B cell (primary cell): ENCODE results near the gene STAM. TPM values are rescaled to one million over a fixed set of nuclear protein-coding genes. Genes with fewer than 3 reads are reported as not detected.

ENCODE experiments used
- ATAC-seq: fragments of 200-7000 bp; cut with Tn5 transposase; one replicate; pipeline ENCODE4 v1.10.0; 2021; ENCODE audit warnings: low read depth, mild to moderate bottlenecking, moderate number of reproducible peaks, moderate library complexity
- CTCF ChIA-PET: fragments of 350-600 bp; sonication (Branson Sonifier 250); formaldehyde crosslinking; loops from one replicate; lab custom pipeline; 2021; ENCODE audit warnings: antibody characterized with exemption, inconsistent platforms; lab: Charles Lee
- POLR2A ChIA-PET: fragments of 350-600 bp; sonication (Branson Sonifier 250); formaldehyde crosslinking; loops from one replicate; lab custom pipeline; 2021; ENCODE audit warnings: antibody characterized with exemption; lab: Charles Lee
- DNase-seq: peaks from one replicate; pipeline ENCODE4 v3.0.0; 2013
- H2AFZ ChIP-seq: 2 replicates; pipeline ENCODE4 v1.6.1; 2012; ENCODE audit warnings: mild to moderate bottlenecking, low read depth, low read length; ENCODE audit not compliant: insufficient read depth, poor library complexity, severe bottlenecking
- H3K27ac ChIP-seq, 2 donors: 1 replicate in 1 of 2; 2 replicates in 1 of 2; pipeline ENCODE4 v1.5.1; 2012 to 2013; ENCODE audit warnings: low read length in 2 of 2, mild to moderate bottlenecking in 2 of 2, moderate library complexity in 1 of 2
- H3K27me3 ChIP-seq, 4 experiments: fragments of 200-600 bp in 1 of 4; sonication (generic) in 1 of 4; replicated peaks in 1 of 4; 1 replicate in 2 of 4; 2 replicates in 2 of 4; pipeline versions ENCODE4 v1.6.1 to v1.7.0; 2013 to 2016; ENCODE audit warnings: low read length in 3 of 4, mild to moderate bottlenecking in 2 of 4, mixed read lengths in 1 of 4, moderate library complexity in 1 of 4; ENCODE audit not compliant: insufficient read depth in 4 of 4, control insufficient read depth in 3 of 4; ENCODE audit errors: control extremely low read depth in 1 of 4
- H3K36me3 ChIP-seq, 2 experiments: replicated peaks in 1 of 2; 1 replicate in 1 of 2; 2 replicates in 1 of 2; pipeline versions ENCODE4 v1.6.1 to v1.7.1; 2013; ENCODE audit warnings: low read length in 1 of 2; ENCODE audit not compliant: insufficient read depth in 2 of 2, control insufficient read depth in 1 of 2; ENCODE audit errors: control extremely low read depth in 1 of 2, extremely low read depth in 1 of 2
- H3K4me1 ChIP-seq, 2 donors: fragments of 200-600 bp in 1 of 2; sonication (generic) in 1 of 2; 1 replicate in 1 of 2; 2 replicates in 1 of 2; pipeline versions ENCODE4 v1.5.1 to v1.6.1; 2013 to 2017; ENCODE audit warnings: low read length in 2 of 2; ENCODE audit not compliant: control insufficient read depth in 2 of 2, insufficient read depth in 2 of 2
- H3K4me2 ChIP-seq: replicated peaks from 2 replicates; pipeline ENCODE3; 2012; ENCODE audit warnings: mild to moderate bottlenecking, low read depth, low read length; ENCODE audit not compliant: poor library complexity, severe bottlenecking
- H3K4me3 ChIP-seq, 5 experiments: fragments of 200-600 bp in 1 of 5; sonication (generic) in 1 of 5; 1 replicate in 3 of 5; 2 replicates in 2 of 5; pipeline versions ENCODE4 v1.5.1 to v1.7.0; 2011 to 2016; ENCODE audit warnings: low read length in 4 of 5, mild to moderate bottlenecking in 4 of 5, low read depth in 2 of 5, control low read depth in 1 of 5, moderate library complexity in 1 of 5; ENCODE audit not compliant: insufficient read depth in 1 of 5; ENCODE audit errors: control extremely low read depth in 1 of 5, extremely low read depth in 1 of 5
- H3K79me2 ChIP-seq: fragments of 200-600 bp; sonication (generic); one replicate; pipeline ENCODE4 v1.6.0; 2016; ENCODE audit warnings: low read length; ENCODE audit not compliant: control insufficient read depth, insufficient read depth
- H3K9ac ChIP-seq: fragments of 200-600 bp; sonication (generic); 2 replicates; pipeline ENCODE4 v1.6.1; 2017; ENCODE audit warnings: mild to moderate bottlenecking, low read length, moderate library complexity
- H3K9me3 ChIP-seq, 3 donors: one replicate each; pipeline versions ENCODE4 v1.6.1 to v1.7.1; 2013; ENCODE audit warnings: low read length in 2 of 3; ENCODE audit not compliant: control insufficient read depth in 2 of 3, insufficient read depth in 1 of 3; ENCODE audit errors: control extremely low read depth in 1 of 3
- H4K20me1 ChIP-seq: 2 replicates; pipeline ENCODE4 v1.6.0; 2012; ENCODE audit warnings: mild to moderate bottlenecking, low read length; ENCODE audit not compliant: insufficient read depth, control insufficient read depth, poor library complexity, severe bottlenecking
- H3K27ac Mint-ChIP-seq: one replicate; pipeline ENCODE4 v1.8.0; 2021; ENCODE audit warnings: mixed read lengths
- H3K27me3 Mint-ChIP-seq: one replicate; pipeline ENCODE4 v1.8.0; 2021; ENCODE audit warnings: mixed read lengths
- H3K4me1 Mint-ChIP-seq: one replicate; pipeline ENCODE4 v1.8.0; 2021; ENCODE audit warnings: mixed read lengths
- H3K4me3 Mint-ChIP-seq: one replicate; pipeline ENCODE4 v1.8.0; 2021; ENCODE audit warnings: mixed read lengths
- H3K9me3 Mint-ChIP-seq: one replicate; pipeline ENCODE4 v1.8.0; 2022; ENCODE audit warnings: mixed read lengths; ENCODE audit not compliant: insufficient read depth
- CTCF ChIP-seq: fragments of 200-600 bp; IDR thresholded peaks from one replicate; pipeline ENCODE4 v1.8.0; 2022; ENCODE audit warnings: antibody characterized with exemption, mild to moderate bottlenecking
- EZH2 ChIP-seq: IDR thresholded peaks from 2 replicates; pipeline ENCODE4 v1.6.1; 2012; ENCODE audit warnings: borderline replicate concordance, low read depth, mild to moderate bottlenecking, moderate library complexity, low read length; ENCODE audit not compliant: insufficient read depth, poor library complexity, severe bottlenecking
- WGBS: methylation state at CpG from one replicate; pipeline ENCODE4 v1.1.5; 2013; ENCODE audit warnings: missing lambda C conversion rate; ENCODE audit not compliant: insufficient coverage; 5-methylcytosine and 5-hydroxymethylcytosine counted together
- intact Hi-C: fragments of 100-400 bp; cut with micrococcal nuclease; formaldehyde crosslinking; loops from one replicate; pipeline ENCODE4 v1.10.0; 2022
- polyA plus RNA-seq: library from polyadenylated mRNA; depleted of rRNA; stranded (reverse); fragments of >200 nt; gene quantifications from 2 replicates; pipeline ENCODE4 v1.2.3, GENCODE V29; 2012
- total RNA-seq, 2 donors: library from RNA; stranded (reverse); fragments of 120-200 nt in 1 of 2; gene quantifications; 1 replicate in 1 of 2; 2 replicates in 1 of 2; pipeline versions ENCODE4 v1.2.3 to v1.2.4, GENCODE V29; 2013 to 2022

STAM gene
- total and polyA plus RNA-seq, 2 donors (not counting 1 experiment from before 2014, with no cell fraction given), result 9.1 to 35.1 TPM

DNA sequence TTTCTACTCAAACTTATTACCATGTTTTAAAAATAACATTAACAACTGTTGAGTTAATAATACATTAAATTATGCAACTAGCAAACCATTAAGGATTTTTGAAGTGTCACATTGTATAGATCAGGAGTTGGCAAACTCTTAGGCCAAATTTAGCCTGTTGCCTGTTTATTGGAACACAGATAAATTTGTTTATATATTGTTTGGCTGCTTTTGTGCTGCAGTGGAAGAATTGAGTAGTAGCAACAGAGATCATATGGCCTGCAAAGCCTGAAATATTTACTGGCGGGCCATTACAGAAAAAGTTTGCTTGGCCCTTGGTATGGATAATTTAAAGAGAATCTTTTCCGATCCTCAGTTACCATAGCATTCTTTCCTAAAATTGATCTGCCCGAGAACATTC is 57.4 kb downstream of the STAM start:
- ATAC-seq (no peak), DNase-seq (no peak)
- CTCF ChIA-PET, result no interaction called here
- intact Hi-C loops, result no loop called here
- WGBS, result no CpG with 5 or more reads among the region's 3 CpGs
- TF ChIP-seq CTCF (no peak), EZH2 (no peak)
- Mint-ChIP-seq H3K4me3 (no peak overlapping the region), H3K27me3 (no peaks in the 10 kb centered on the region), H3K9me3 (no peaks in the 10 kb centered on the region), H3K4me1 (peaks cover 3% of the 10 kb centered on the region), H3K27ac (no peak overlapping the region)
- Histone ChIP-seq H3K9me3 (no peaks in the 10 kb centered on the region), H3K4me3 (no peak overlapping the region), H3K79me2 (no peaks in the 10 kb centered on the region), H2AFZ (no peak overlapping the region), H3K36me3 (peaks cover 13 to 16% of the 10 kb centered on the region in 2 experiments), H3K27me3 (no peaks in the 10 kb centered on the region), H3K9ac (no peak overlapping the region), H3K4me2 (no peak overlapping the region), H4K20me1 (no peaks in the 10 kb centered on the region), H3K4me1 (no peaks in the 10 kb centered on the region), H3K27ac (no peak overlapping the region)
- POLR2A ChIA-PET, result no interaction called here

GRCh38 chr10:17703706-17704105 is 59.8 kb downstream of the STAM start:
- no peaks in the 10 kb centered on the region for H3K27me3 ChIP-seq
- Mint-ChIP-seq H3K4me3 (no peak overlapping the region), H3K27me3 (no peaks in the 10 kb centered on the region), H3K9me3 (no peaks in the 10 kb centered on the region), H3K27ac (no peak overlapping the region), H3K4me1 (no peaks in the 10 kb centered on the region)
- H3K79me2 ChIP-seq, result no peaks in the 10 kb centered on the region
- 93% methylated on average over 3 of the region's 3 CpGs for WGBS
- TF ChIP-seq CTCF (no peak), EZH2 (no peak)
- H3K9ac ChIP-seq, result no peak overlapping the region
- POLR2A ChIA-PET, result no interaction called here
- H3K4me2 ChIP-seq, result no peak overlapping the region
- CTCF ChIA-PET, result no interaction called here
- no peaks in the 10 kb centered on the region for H3K4me1 ChIP-seq
- ATAC-seq (no peak), DNase-seq (no peak)
- peaks cover 9 to 21% of the 10 kb centered on the region in 2 experiments for H3K36me3 ChIP-seq
- H3K27ac ChIP-seq, result no peak overlapping the region
- intact Hi-C loops, result no loop called here
- H4K20me1 ChIP-seq, result no peaks in the 10 kb centered on the region
- H3K9me3 ChIP-seq, result no peaks in the 10 kb centered on the region
- no peak overlapping the region for H3K4me3 ChIP-seq
- no peak overlapping the region for H2AFZ ChIP-seq
